ENCODE data around the gene SUN2.
A peak's percentile ranks its signal among the peaks of the same experiment; 100 is the strongest.

SUN2 gene

DNA sequence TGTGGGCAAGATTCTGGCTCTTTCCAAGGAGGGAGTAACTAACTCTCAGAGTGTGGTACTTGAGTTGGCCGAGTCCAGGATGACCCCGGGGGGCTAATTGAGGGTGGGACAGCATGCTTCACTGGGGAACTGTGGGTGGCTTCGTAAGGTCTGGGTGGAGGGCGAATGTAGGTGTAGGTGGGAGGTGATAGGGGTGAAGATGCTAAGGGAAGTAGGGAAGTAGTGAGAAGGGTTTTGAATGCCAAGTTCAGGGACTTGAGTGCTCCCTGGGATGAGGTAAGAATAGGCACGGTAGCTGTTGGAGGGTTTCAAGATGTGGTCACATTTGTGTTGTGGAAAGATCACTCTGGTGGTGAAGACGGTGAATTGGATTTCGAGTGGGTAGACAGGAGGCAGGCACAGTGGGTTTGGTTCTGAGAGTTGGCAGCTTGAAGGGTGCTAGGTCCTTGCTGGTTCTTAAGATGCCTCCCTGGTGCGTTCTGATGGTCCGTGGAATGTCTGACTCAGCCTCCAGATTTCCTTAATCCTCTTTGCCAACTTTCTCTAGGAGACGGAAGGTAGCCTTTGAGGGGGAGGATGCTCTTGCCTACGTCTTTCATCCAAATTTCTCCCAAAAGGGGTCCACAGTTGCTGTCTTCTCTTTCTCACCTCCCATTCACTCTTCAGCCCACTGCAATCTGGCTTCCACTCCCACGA is 40.6 kb upstream of the SUN2 start (continued):
- TF ChIP-seq, protein P1, sequence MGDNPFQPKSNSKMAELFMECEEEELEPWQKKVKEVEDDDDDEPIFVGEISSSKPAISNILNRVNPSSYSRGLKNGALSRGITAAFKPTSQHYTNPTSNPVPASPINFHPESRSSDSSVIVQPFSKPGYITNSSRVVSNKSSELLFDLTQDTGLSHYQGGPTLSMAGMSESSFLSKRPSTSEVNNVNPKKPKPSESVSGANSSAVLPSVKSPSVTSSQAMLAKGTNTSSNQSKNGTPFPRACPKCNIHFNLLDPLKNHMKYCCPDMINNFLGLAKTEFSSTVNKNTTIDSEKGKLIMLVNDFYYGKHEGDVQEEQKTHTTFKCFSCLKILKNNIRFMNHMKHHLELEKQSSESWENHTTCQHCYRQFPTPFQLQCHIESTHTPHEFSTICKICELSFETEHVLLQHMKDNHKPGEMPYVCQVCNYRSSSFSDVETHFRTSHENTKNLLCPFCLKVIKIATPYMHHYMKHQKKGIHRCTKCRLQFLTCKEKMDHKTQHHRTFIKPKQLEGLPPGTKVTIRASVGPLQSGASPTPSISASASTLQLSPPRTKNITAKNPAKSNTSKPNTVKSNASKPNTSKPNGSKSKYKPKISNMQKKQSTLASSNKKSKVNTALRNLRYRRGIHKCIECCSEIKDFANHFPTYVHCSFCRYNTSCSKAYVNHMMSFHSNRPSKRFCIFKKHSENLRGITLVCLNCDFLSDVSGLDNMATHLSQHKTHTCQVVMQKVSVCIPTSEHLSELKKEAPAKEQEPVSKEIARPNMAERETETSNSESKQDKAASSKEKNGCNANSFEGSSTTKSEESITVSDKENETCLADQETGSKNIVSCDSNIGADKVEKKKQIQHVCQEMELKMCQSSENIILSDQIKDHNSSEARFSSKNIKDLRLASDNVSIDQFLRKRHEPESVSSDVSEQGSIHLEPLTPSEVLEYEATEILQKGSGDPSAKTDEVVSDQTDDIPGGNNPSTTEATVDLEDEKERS (tag by site-specific recombination; IDR thresholded peaks at IDR 0.05), result no peak
- TF ChIP-seq ZFHX2 (tag by site-specific recombination; conservative IDR thresholded peaks at IDR 0.05) (peak; percentile 84), EGR2 (tag by site-specific recombination; IDR thresholded peaks at IDR 0.05; ENCODE audit: low read depth) (peak; percentile 79; the same call in 1 of the 2 replicates), ZNF140 (tag by site-specific recombination; IDR thresholded peaks at IDR 0.05) (no peak), ZFP69B (tag by site-specific recombination; IDR thresholded peaks at IDR 0.05) (no peak)
- TF ChIP-seq, protein P2, sequence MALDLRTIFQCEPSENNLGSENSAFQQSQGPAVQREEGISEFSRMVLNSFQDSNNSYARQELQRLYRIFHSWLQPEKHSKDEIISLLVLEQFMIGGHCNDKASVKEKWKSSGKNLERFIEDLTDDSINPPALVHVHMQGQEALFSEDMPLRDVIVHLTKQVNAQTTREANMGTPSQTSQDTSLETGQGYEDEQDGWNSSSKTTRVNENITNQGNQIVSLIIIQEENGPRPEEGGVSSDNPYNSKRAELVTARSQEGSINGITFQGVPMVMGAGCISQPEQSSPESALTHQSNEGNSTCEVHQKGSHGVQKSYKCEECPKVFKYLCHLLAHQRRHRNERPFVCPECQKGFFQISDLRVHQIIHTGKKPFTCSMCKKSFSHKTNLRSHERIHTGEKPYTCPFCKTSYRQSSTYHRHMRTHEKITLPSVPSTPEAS (tag by site-specific recombination; IDR thresholded peaks at IDR 0.05), result no peak

DNA sequence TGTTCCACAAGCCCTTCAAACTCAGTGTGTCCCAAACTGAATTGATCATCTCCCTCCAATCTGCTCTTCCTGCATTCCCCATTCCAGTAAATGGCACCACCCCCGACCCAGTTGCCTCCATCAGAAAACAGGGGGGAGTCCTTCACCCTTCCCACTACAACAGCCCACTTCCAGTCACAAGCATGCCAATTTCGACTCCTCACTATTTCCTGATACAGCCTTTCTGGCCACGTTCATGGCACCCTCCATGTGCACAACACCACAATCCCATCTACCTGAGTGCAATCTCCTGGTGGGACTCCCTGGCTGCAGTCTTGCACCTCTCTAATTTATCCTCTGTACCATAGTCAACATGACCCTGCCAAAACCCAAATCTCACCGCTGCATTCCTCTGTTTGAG is 39.8 kb upstream of the SUN2 start:
- CTCF ChIA-PET, result no interaction called here
- Histone ChIP-seq H3K4me3 (ENCODE audit: low read depth, low read length) (no peak overlapping the region), H3K9me3 (ENCODE audit: control insufficient read depth, insufficient read depth, low read depth, low read length) (no peaks in the 10 kb centered on the region)

GRCh38 chr22:38793721-38794466 is 38.1 kb upstream of the SUN2 start, which contains the start of gene DNAL4:
Gene DNAL4, minus strand, starts transcription at chr22:38794143. Its CDS starts 11,412 bp downstream, at chr22:38782731.
- H3K9me3 ChIP-seq (ENCODE audit: control insufficient read depth, insufficient read depth, low read depth, low read length), result no peaks in the 10 kb centered on the region
- H3K4me3 ChIP-seq (ENCODE audit: low read depth, low read length), result peak within 1 kb of the TSS; percentile 77
- H3K4me1 ChIP-seq (ENCODE audit: control insufficient read depth, insufficient read depth, low read length), result peaks cover 6% of the 10 kb centered on the region; the same call in 1 of the 2 replicates
- peak within 1 kb of the TSS; percentile 19; the same call in 1 of the 2 replicates for H3K27ac ChIP-seq (ENCODE audit: extremely low read depth, low read depth, low read length)
- H3K36me3 ChIP-seq (ENCODE audit: control insufficient read depth in 2 of 2, insufficient read depth in 1 of 2, low read length in 2 of 2), result peaks cover 0 to 12% of the 10 kb centered on the region in 2 experiments; a peak in 1 of 3 replicates
- POLR2A ChIA-PET, result no interaction called here
- CTCF ChIA-PET, result interaction anchor here (0.6 to 0.7 kb wide), 2 partner anchors 9 to 213 kb away, joined by 3 read pairs; no protein-coding TSS in a partner anchor
- no peak for TF ChIP-seq KLF8 (tag by site-specific recombination; IDR thresholded peaks at IDR 0.05)
- TF ChIP-seq, protein P3, sequence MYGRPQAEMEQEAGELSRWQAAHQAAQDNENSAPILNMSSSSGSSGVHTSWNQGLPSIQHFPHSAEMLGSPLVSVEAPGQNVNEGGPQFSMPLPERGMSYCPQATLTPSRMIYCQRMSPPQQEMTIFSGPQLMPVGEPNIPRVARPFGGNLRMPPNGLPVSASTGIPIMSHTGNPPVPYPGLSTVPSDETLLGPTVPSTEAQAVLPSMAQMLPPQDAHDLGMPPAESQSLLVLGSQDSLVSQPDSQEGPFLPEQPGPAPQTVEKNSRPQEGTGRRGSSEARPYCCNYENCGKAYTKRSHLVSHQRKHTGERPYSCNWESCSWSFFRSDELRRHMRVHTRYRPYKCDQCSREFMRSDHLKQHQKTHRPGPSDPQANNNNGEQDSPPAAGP (tag by site-specific recombination; IDR thresholded peaks at IDR 0.05), result peak; percentile 36; the same call in 1 of the 2 replicates
- TF ChIP-seq REPIN1 (tag by site-specific recombination; IDR thresholded peaks at IDR 0.05; ENCODE audit: low read depth), result no peak
- TF ChIP-seq EGR2 (tag by site-specific recombination; IDR thresholded peaks at IDR 0.05; ENCODE audit: low read depth), result 0 out of 2 replicates have a peak, but pooled peaks have one; percentile 5
- no peak for TF ChIP-seq ZFP37 (tag by site-specific recombination; IDR thresholded peaks at IDR 0.05)
- no peak for TF ChIP-seq MYNN (tag by site-specific recombination; IDR thresholded peaks at IDR 0.05; ENCODE audit: borderline replicate concordance)
- TF ChIP-seq TSHZ1 (tag by site-specific recombination; IDR thresholded peaks at IDR 0.05; ENCODE audit: borderline replicate concordance), result no peak
- TF ChIP-seq ZNF214 (tag by site-specific recombination; IDR thresholded peaks at IDR 0.05; ENCODE audit: borderline replicate concordance), result no peak

More for the DNA sequence above, 39.8 kb upstream of the SUN2 start:
- H3K36me3 ChIP-seq (ENCODE audit: control insufficient read depth in 2 of 2, insufficient read depth in 1 of 2, low read length in 2 of 2), result peaks cover 0 to 1% of the 10 kb centered on the region in 2 experiments; a peak in 1 of 3 replicates
- POLR2A ChIA-PET, result no interaction called here
- TF ChIP-seq GLIS2 (tag by site-specific recombination; IDR thresholded peaks at IDR 0.05) (no peak), ZNF571 (tag by site-specific recombination; IDR thresholded peaks at IDR 0.05) (no peak), ZNF114 (tag by site-specific recombination; IDR thresholded peaks at IDR 0.05) (no peak)
- TF ChIP-seq, protein P4, sequence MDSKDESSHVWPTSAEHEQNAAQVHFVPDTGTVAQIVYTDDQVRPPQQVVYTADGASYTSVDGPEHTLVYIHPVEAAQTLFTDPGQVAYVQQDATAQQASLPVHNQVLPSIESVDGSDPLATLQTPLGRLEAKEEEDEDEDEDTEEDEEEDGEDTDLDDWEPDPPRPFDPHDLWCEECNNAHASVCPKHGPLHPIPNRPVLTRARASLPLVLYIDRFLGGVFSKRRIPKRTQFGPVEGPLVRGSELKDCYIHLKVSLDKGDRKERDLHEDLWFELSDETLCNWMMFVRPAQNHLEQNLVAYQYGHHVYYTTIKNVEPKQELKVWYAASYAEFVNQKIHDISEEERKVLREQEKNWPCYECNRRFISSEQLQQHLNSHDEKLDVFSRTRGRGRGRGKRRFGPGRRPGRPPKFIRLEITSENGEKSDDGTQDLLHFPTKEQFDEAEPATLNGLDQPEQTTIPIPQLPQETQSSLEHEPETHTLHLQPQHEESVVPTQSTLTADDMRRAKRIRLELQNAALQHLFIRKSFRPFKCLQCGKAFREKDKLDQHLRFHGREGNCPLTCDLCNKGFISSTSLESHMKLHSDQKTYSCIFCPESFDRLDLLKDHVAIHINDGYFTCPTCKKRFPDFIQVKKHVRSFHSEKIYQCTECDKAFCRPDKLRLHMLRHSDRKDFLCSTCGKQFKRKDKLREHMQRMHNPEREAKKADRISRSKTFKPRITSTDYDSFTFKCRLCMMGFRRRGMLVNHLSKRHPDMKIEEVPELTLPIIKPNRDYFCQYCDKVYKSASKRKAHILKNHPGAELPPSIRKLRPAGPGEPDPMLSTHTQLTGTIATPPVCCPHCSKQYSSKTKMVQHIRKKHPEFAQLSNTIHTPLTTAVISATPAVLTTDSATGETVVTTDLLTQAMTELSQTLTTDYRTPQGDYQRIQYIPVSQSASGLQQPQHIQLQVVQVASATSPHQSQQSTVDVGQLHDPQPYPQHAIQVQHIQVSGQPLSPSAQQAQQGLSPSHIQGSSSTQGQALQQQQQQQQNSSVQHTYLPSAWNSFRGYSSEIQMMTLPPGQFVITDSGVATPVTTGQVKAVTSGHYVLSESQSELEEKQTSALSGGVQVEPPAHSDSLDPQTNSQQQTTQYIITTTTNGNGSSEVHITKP (tag by site-specific recombination; IDR thresholded peaks at IDR 0.05), result peak; percentile 67
- H3K27ac ChIP-seq (ENCODE audit: extremely low read depth, low read depth, low read length), result no peak overlapping the region
- peaks cover 6% of the 10 kb centered on the region; the same call in 1 of the 2 replicates for H3K4me1 ChIP-seq (ENCODE audit: control insufficient read depth, insufficient read depth, low read length)

All from HEK293 (cell line).